Fibroblast of lung (primary cell): ENCODE data around the gene FMO5. TPM values are rescaled to one million over a fixed set of nuclear protein-coding genes. Genes with fewer than 3 reads are reported as not detected.

ENCODE experiments used
- DNase-seq, 2 donors: peaks; one replicate each; pipeline versions ENCODE4 v3.0.0 to v3.0.0-alpha.2; 2010; ENCODE audit warnings: low read depth in 2 of 2
- H2AFZ ChIP-seq: 2 replicates; pipeline ENCODE4 v1.5.1; 2012; ENCODE audit warnings: low read length, control low read depth, inconsistent platforms
- H3K27ac ChIP-seq: 2 replicates; pipeline ENCODE4 v1.5.1; 2011; ENCODE audit warnings: low read length, control low read depth; ENCODE audit not compliant: insufficient read depth
- H3K27me3 ChIP-seq: 2 replicates; pipeline ENCODE4 v1.5.1; 2011; ENCODE audit warnings: mild to moderate bottlenecking, low read length; ENCODE audit not compliant: control insufficient read depth, insufficient read depth
- H3K36me3 ChIP-seq: 2 replicates; pipeline ENCODE4 v1.5.1; 2011; ENCODE audit warnings: low read length; ENCODE audit not compliant: control insufficient read depth, insufficient read depth
- H3K4me1 ChIP-seq: 2 replicates; pipeline ENCODE4 v1.5.1; 2011; ENCODE audit warnings: low read length; ENCODE audit not compliant: control insufficient read depth, insufficient read depth; ENCODE audit errors: extremely low read depth
- H3K4me2 ChIP-seq: 2 replicates; pipeline ENCODE4 v1.5.1; 2011; ENCODE audit warnings: low read length, control low read depth; ENCODE audit not compliant: insufficient read depth; ENCODE audit errors: extremely low read depth
- H3K4me3 ChIP-seq, 4 experiments: fragments of 200-600 bp in 1 of 4; sonication (generic) in 1 of 4; replicated peaks in 1 of 4; 2 replicates each; pipeline ENCODE4 v1.5.1; 2011 to 2016; ENCODE audit warnings: low read length in 4 of 4, low read depth in 3 of 4, mild to moderate bottlenecking in 3 of 4, control low read depth in 2 of 4, inconsistent platforms in 1 of 4, mixed read lengths in 1 of 4; ENCODE audit not compliant: insufficient read depth in 1 of 4; ENCODE audit errors: control extremely low read depth in 1 of 4
- H3K79me2 ChIP-seq: 2 replicates; pipeline ENCODE4 v1.5.1; 2012; ENCODE audit warnings: mild to moderate bottlenecking, low read length, inconsistent platforms; ENCODE audit not compliant: control insufficient read depth, insufficient read depth
- H3K9ac ChIP-seq: 2 replicates; pipeline ENCODE4 v1.5.1; 2011; ENCODE audit warnings: mild to moderate bottlenecking, low read length, control low read depth; ENCODE audit not compliant: insufficient read depth
- H3K9me3 ChIP-seq: 2 replicates; pipeline ENCODE4 v1.5.1; 2012; ENCODE audit warnings: low read depth, low read length; ENCODE audit not compliant: control insufficient read depth, insufficient read depth
- H4K20me1 ChIP-seq: 2 replicates; pipeline ENCODE4 v1.5.1; 2011; ENCODE audit warnings: low read length; ENCODE audit not compliant: control insufficient read depth, insufficient read depth; ENCODE audit errors: extremely low read depth
- EZH2 ChIP-seq: IDR thresholded peaks from 2 replicates; pipeline ENCODE4 v1.5.1; 2012; ENCODE audit warnings: low read length, control low read depth, mild to moderate bottlenecking; ENCODE audit errors: missing control alignments
- polyA plus RNA-seq, 2 donors: library from polyadenylated mRNA; depleted of rRNA in 1 of 2; stranded (reverse) in 1 of 2; unstranded in 1 of 2; fragments of >200 nt; gene quantifications; 2 replicates each; pipeline ENCODE4 v1.2.1, GENCODE V29; 2011 to 2012; ENCODE audit warnings: missing spikeins in 1 of 2
- total RNA-seq: library from RNA; depleted of rRNA; stranded (reverse); fragments of >200 nt; gene quantifications from 2 replicates; pipeline ENCODE4 v1.2.1, GENCODE V29; 2014
- TF ChIP-seq, protein P1 (sequence below), 2 donors: IDR thresholded peaks in 1 of 2; conservative IDR thresholded peaks in 1 of 2; 1 replicate in 1 of 2; 2 replicates in 1 of 2; pipeline ENCODE4 v1.5.1; 2011 to 2012; ENCODE audit warnings: low read length in 2 of 2, control low read depth in 1 of 2, inconsistent platforms in 1 of 2, low read depth in 1 of 2, mild to moderate bottlenecking in 1 of 2

The FMO5 gene
- total and polyA plus RNA-seq, 2 donors (not counting 1 experiment from before 2014, with no cell fraction given), result 2.0 to 2.8 TPM

DNA sequence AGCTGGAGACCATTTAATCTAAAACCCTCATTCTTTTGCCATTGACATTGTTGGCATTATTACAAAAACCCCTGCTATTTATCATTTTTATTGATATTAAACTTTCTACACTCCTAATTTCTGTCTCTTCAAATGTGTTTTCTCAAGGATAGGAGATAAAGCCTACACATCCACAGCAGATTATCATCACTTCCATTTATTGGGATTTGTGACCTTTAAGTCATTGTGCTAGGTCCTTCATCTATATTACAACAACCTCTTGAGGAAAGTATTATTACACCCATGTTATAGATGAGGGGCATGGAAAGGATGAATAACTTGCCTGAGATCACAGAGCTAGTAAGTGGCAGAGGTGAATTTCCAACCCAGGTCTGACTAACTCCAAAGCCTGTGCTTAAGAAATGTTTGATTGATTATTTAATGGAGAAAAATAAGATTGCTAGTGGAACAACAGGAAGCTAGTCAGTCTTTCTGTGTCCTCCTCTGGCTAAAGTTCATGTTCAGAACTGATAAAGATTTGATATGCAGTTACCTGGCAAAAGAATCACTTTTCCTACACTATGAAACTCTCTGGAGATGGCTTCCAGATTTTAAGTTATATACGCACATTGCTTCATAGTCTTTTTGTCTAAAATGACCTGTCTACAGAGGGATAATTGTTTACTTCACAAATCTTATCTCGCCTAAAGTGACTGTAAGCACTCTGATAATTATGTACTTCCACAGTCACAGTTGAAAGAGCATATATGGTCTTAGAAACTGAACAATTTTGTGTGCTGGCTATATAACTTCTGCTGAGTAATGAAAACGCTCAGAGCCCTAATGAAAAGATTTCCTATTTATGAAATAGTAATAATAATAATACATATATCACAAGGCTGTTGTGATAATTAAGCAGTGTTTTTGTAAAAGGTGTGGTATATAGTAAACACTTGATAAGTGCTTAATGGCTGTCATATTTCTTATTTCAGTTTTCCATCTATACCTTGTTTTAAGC lies 15.0 kb downstream of the FMO5 start:
- TF ChIP-seq, protein P1, sequence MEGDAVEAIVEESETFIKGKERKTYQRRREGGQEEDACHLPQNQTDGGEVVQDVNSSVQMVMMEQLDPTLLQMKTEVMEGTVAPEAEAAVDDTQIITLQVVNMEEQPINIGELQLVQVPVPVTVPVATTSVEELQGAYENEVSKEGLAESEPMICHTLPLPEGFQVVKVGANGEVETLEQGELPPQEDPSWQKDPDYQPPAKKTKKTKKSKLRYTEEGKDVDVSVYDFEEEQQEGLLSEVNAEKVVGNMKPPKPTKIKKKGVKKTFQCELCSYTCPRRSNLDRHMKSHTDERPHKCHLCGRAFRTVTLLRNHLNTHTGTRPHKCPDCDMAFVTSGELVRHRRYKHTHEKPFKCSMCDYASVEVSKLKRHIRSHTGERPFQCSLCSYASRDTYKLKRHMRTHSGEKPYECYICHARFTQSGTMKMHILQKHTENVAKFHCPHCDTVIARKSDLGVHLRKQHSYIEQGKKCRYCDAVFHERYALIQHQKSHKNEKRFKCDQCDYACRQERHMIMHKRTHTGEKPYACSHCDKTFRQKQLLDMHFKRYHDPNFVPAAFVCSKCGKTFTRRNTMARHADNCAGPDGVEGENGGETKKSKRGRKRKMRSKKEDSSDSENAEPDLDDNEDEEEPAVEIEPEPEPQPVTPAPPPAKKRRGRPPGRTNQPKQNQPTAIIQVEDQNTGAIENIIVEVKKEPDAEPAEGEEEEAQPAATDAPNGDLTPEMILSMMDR (conservative IDR thresholded peaks at IDR 0.05 in 1 of 2, IDR thresholded peaks at IDR 0.05 in 1 of 2; ENCODE audit: low read depth in 1 of 2, low read length in 2 of 2), result no peak
- no peak for TF ChIP-seq EZH2
- no peak overlapping the region for H3K4me3 ChIP-seq
- no peaks in the 10 kb centered on the region for H3K79me2 ChIP-seq
- no peak overlapping the region for H2AFZ ChIP-seq
- no peaks in the 10 kb centered on the region for H3K9me3 ChIP-seq
- H3K36me3 ChIP-seq, result no peaks in the 10 kb centered on the region
- no peaks in the 10 kb centered on the region for H3K27me3 ChIP-seq
- H3K27ac ChIP-seq, result no peak overlapping the region
- DNase-seq, result no peak
- H3K4me1 ChIP-seq, result no peaks in the 10 kb centered on the region
- no peak overlapping the region for H3K9ac ChIP-seq
- no peak overlapping the region for H3K4me2 ChIP-seq
- no peaks in the 10 kb centered on the region for H4K20me1 ChIP-seq

DNA sequence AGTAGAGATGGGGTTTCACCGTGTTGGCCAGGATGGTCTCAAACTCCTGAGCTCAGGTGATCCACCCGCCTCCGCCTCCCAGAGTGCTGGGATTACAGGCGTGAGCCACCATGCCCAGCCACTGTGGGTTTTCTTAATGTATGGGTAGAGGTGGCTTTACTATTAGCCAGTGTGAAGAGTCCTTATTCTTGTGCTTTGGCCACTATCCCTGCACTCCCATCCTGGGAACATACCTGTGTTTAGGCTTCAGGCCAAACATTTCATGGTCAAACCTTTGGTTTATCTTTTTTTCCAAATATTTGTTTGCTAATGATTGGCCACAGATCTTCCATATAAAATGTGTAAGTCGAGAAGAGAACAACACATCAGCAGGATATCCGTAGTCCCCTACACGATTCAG lies 16.5 kb downstream of the FMO5 start:
- Histone ChIP-seq H3K79me2 (no peaks in the 10 kb centered on the region), H3K4me2 (no peak overlapping the region), H3K4me1 (no peaks in the 10 kb centered on the region), H3K27ac (no peak overlapping the region), H2AFZ (no peak overlapping the region), H3K9ac (no peak overlapping the region), H3K27me3 (no peaks in the 10 kb centered on the region), H3K36me3 (no peaks in the 10 kb centered on the region), H4K20me1 (no peaks in the 10 kb centered on the region), H3K9me3 (no peaks in the 10 kb centered on the region), H3K4me3 (no peak overlapping the region)
- DNase-seq, result no peak
- TF ChIP-seq EZH2, result no peak
- TF ChIP-seq, protein P1 (conservative IDR thresholded peaks at IDR 0.05 in 1 of 2, IDR thresholded peaks at IDR 0.05 in 1 of 2; ENCODE audit: low read depth in 1 of 2, low read length in 2 of 2), result no peak

DNA sequence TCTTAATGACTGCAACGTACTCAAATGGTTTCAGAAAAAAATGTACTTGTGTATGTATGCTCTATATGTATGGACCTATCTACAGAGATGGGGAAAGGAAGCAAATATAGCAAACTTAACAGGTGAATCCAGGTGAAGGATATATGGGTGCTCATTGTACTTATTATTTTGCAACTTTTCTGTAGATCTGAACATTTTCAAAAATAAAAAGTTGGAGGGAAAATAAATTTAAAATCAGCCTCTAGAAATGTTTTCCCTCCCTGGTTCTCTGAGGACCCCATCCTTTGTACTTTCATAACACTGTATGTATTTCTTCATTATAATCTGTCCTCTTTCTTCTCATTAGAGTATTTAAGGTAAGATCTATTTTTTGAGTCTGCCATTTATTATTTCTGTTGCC lies 17.9 kb downstream of the FMO5 start:
- no peaks in the 10 kb centered on the region for H3K27me3 ChIP-seq
- no peaks in the 10 kb centered on the region for H3K9me3 ChIP-seq
- no peak overlapping the region for H3K4me2 ChIP-seq
- DNase-seq, result no peak
- H3K27ac ChIP-seq, result no peak overlapping the region
- no peaks in the 10 kb centered on the region for H4K20me1 ChIP-seq
- TF ChIP-seq, protein P1 (conservative IDR thresholded peaks at IDR 0.05 in 1 of 2, IDR thresholded peaks at IDR 0.05 in 1 of 2; ENCODE audit: low read depth in 1 of 2, low read length in 2 of 2), result no peak
- TF ChIP-seq EZH2, result no peak
- H3K79me2 ChIP-seq, result no peaks in the 10 kb centered on the region
- no peak overlapping the region for H2AFZ ChIP-seq
- no peaks in the 10 kb centered on the region for H3K36me3 ChIP-seq
- no peak overlapping the region for H3K4me3 ChIP-seq
- H3K4me1 ChIP-seq, result no peaks in the 10 kb centered on the region
- H3K9ac ChIP-seq, result no peak overlapping the region
